ENCODE results near the gene NKG7.

NKG7 gene

GRCh38 chr19:51391073-51391611 lies 18.7 kb upstream of the NKG7 start:
- Histone ChIP-seq H2AFZ (ENCODE audit: low read depth, low read length, severe bottlenecking) (peak overlapping the region; percentile 60), H3K4me2 (ENCODE audit: low read depth, low read length, poor library complexity, severe bottlenecking) (no peak overlapping the region), H3K9ac (ENCODE audit: low read length) (no peak overlapping the region)

GRCh38 chr19:51389143-51389542 lies 16.7 kb upstream of the NKG7 start:
- Histone ChIP-seq H3K4me2 (ENCODE audit: low read depth, low read length, poor library complexity, severe bottlenecking) (no peak overlapping the region), H3K27me3 (ENCODE audit: low read length) (no peaks in the 10 kb centered on the region), H3K9ac (ENCODE audit: low read length) (no peak overlapping the region), H3K4me3 (ENCODE audit: insufficient read depth, low read length, poor library complexity, severe bottlenecking) (no peak overlapping the region), H3K9me2 (replicated peaks; ENCODE audit: insufficient read depth, low read length) (no peaks in the 10 kb centered on the region), H3K27ac (ENCODE audit: low read depth, low read length) (no peak overlapping the region), H3F3A (ENCODE audit: insufficient read depth) (no peaks in the 10 kb centered on the region), H4K20me1 (ENCODE audit: low read depth, low read length) (no peaks in the 10 kb centered on the region), H3K36me3 (ENCODE audit: low read length) (no peaks in the 10 kb centered on the region), H3K9me3 (ENCODE audit: insufficient read depth, low read length) (no peaks in the 10 kb centered on the region), H3K79me2 (ENCODE audit: insufficient read depth, low read length) (no peaks in the 10 kb centered on the region), H2AFZ (ENCODE audit: low read depth, low read length, severe bottlenecking) (no peak overlapping the region)
- TF ChIP-seq EZH2phosphoT487 (conservative IDR thresholded peaks at IDR 0.05; ENCODE audit: low read length) = no peak
- TF ChIP-seq, protein P1, sequence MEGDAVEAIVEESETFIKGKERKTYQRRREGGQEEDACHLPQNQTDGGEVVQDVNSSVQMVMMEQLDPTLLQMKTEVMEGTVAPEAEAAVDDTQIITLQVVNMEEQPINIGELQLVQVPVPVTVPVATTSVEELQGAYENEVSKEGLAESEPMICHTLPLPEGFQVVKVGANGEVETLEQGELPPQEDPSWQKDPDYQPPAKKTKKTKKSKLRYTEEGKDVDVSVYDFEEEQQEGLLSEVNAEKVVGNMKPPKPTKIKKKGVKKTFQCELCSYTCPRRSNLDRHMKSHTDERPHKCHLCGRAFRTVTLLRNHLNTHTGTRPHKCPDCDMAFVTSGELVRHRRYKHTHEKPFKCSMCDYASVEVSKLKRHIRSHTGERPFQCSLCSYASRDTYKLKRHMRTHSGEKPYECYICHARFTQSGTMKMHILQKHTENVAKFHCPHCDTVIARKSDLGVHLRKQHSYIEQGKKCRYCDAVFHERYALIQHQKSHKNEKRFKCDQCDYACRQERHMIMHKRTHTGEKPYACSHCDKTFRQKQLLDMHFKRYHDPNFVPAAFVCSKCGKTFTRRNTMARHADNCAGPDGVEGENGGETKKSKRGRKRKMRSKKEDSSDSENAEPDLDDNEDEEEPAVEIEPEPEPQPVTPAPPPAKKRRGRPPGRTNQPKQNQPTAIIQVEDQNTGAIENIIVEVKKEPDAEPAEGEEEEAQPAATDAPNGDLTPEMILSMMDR (IDR thresholded peaks at IDR 0.05; ENCODE audit: insufficient read depth, low read length, poor library complexity, severe bottlenecking) = no peak

More at GRCh38 chr19:51391073-51391611, 18.7 kb upstream of the NKG7 start:
- Histone ChIP-seq H3K9me3 (ENCODE audit: insufficient read depth, low read length) (no peaks in the 10 kb centered on the region), H3K27ac (ENCODE audit: low read depth, low read length) (no peak overlapping the region), H3K9me2 (replicated peaks; ENCODE audit: insufficient read depth, low read length) (no peaks in the 10 kb centered on the region), H3K27me3 (ENCODE audit: low read length) (no peaks in the 10 kb centered on the region), H3K4me3 (ENCODE audit: insufficient read depth, low read length, poor library complexity, severe bottlenecking) (no peak overlapping the region), H3K36me3 (ENCODE audit: low read length) (no peaks in the 10 kb centered on the region), H3F3A (ENCODE audit: insufficient read depth) (peaks cover 8% of the 10 kb centered on the region; the same call in 1 of the 2 replicates), H3K79me2 (ENCODE audit: insufficient read depth, low read length) (no peaks in the 10 kb centered on the region), H4K20me1 (ENCODE audit: low read depth, low read length) (no peaks in the 10 kb centered on the region)
- TF ChIP-seq, protein P1 (IDR thresholded peaks at IDR 0.05; ENCODE audit: insufficient read depth, low read length, poor library complexity, severe bottlenecking) = no peak
- TF ChIP-seq EZH2phosphoT487 (conservative IDR thresholded peaks at IDR 0.05; ENCODE audit: low read length) = no peak

DNA sequence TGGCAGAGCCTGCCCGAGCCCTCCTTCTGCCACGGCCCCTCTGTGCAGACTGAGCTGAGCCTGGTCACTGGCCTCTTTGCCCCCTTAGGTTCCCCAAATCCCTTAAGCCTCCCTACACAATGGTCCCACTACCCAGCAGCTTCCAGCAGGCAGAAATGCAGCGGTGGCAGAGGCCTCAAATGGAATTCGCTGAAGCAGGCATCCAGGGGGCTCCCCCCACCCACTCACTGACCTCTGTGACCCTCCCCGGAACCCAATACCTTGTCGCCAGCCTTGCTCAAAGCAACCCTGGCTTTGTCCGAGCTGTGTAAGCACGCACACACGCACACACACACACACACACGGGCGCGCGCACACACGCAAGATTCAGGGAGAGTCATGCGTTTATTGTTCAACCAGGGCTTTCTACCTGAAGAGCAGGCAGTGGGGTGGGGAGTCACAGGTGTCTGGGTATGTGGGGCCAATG lies 15.5 kb upstream of the NKG7 start, which contains the start of gene LIM2:
TSS of gene LIM2 (minus strand) at position 51 of the 466 bp plus-strand sequence. CDS start 531 bp downstream, outside the sequence.
- H3K9ac ChIP-seq (ENCODE audit: low read length) = no peak within 1 kb of the TSS
- no peaks in the 10 kb centered on the region for H3K36me3 ChIP-seq (ENCODE audit: low read length)
- no peaks in the 10 kb centered on the region for H3K9me2 ChIP-seq (replicated peaks; ENCODE audit: insufficient read depth, low read length)
- no peaks in the 10 kb centered on the region for H3K9me3 ChIP-seq (ENCODE audit: insufficient read depth, low read length)
- H3K79me2 ChIP-seq (ENCODE audit: insufficient read depth, low read length) = no peaks in the 10 kb centered on the region
- no peaks in the 10 kb centered on the region for H3K27me3 ChIP-seq (ENCODE audit: low read length)
- no peak within 1 kb of the TSS for H3K4me2 ChIP-seq (ENCODE audit: low read depth, low read length, poor library complexity, severe bottlenecking)
- no peak within 1 kb of the TSS for H3K4me3 ChIP-seq (ENCODE audit: insufficient read depth, low read length, poor library complexity, severe bottlenecking)
- no peaks in the 10 kb centered on the region for H4K20me1 ChIP-seq (ENCODE audit: low read depth, low read length)
- H3K27ac ChIP-seq (ENCODE audit: low read depth, low read length) = no peak within 1 kb of the TSS
- H3F3A ChIP-seq (ENCODE audit: insufficient read depth) = no peaks in the 10 kb centered on the region
- TF ChIP-seq, protein P1 (IDR thresholded peaks at IDR 0.05; ENCODE audit: insufficient read depth, low read length, poor library complexity, severe bottlenecking) = no peak
- no peak for TF ChIP-seq EZH2phosphoT487 (conservative IDR thresholded peaks at IDR 0.05; ENCODE audit: low read length)
- H2AFZ ChIP-seq (ENCODE audit: low read depth, low read length, severe bottlenecking) = no peak within 1 kb of the TSS

Measured in SU-DHL-6 (cell line).